Activated CD4-positive, alpha-beta memory T cell treated with anti-CD3 and anti-CD28 coated beads, Interleukin-2, amount 10 ng/mL, durations not matched to agents 7 days and 5 days (primary cell): ENCODE measurements around the gene OXTR. TPM values are rescaled to one million over a fixed set of nuclear protein-coding genes. Genes with fewer than 3 reads are reported as not detected.

Experiments
- CTCF ChIA-PET: fragments of 350-600 bp; sonication (Branson Sonifier 250); formaldehyde crosslinking; loops from one replicate; lab custom pipeline; 2021; ENCODE audit warnings: antibody characterized with exemption, inconsistent platforms; lab: Charles Lee
- POLR2A ChIA-PET: fragments of 350-600 bp; sonication (Branson Sonifier 250); formaldehyde crosslinking; loops from one replicate; lab custom pipeline; 2021; ENCODE audit warnings: antibody characterized with exemption; lab: Charles Lee
- DNase-seq: peaks from one replicate; pipeline ENCODE4 v3.0.0-alpha.2; 2020
- H3K27ac Mint-ChIP-seq: one replicate; pipeline ENCODE4 v1.8.0; 2021; ENCODE audit warnings: mild to moderate bottlenecking, mixed read lengths
- H3K27me3 Mint-ChIP-seq: one replicate; pipeline ENCODE4 v1.8.0; 2021; ENCODE audit warnings: mixed read lengths
- H3K36me3 Mint-ChIP-seq: one replicate; pipeline ENCODE4 v1.8.0; 2021; ENCODE audit warnings: low read depth, mixed read lengths
- H3K4me1 Mint-ChIP-seq: one replicate; pipeline ENCODE4 v1.8.0; 2021; ENCODE audit warnings: mixed read lengths
- H3K4me3 Mint-ChIP-seq: one replicate; pipeline ENCODE4 v1.8.0; 2021; ENCODE audit warnings: mild to moderate bottlenecking, mixed read lengths
- H3K9me3 Mint-ChIP-seq: one replicate; pipeline ENCODE4 v1.8.0; 2021; ENCODE audit warnings: mixed read lengths
- total RNA-seq, 2 experiments: library from RNA; stranded (reverse); gene quantifications; one replicate each; pipeline ENCODE4 v1.2.3, GENCODE V29; 2021

OXTR gene
- total RNA-seq, 2 experiments from 2014 or later, result 0.35 to 0.73 TPM

- Mint-ChIP-seq H3K27ac (no peak overlapping the region), H3K4me1 (no peaks in the 10 kb centered on the region), H3K27me3 (no peaks in the 10 kb centered on the region), H3K4me3 (no peak overlapping the region), H3K9me3 (peaks cover 3% of the 10 kb centered on the region), H3K36me3 (no peaks in the 10 kb centered on the region)
- POLR2A ChIA-PET, result no interaction called here
- CTCF ChIA-PET, result no interaction called here
- no peak for DNase-seq
These were observed 59.5 kb downstream of the OXTR start for GRCh38 chr3:8709801-8710507.

- ChIA-PET CTCF (no interaction called here), POLR2A (no interaction called here)
- no peak for DNase-seq
- Mint-ChIP-seq H3K4me1 (no peaks in the 10 kb centered on the region), H3K36me3 (no peaks in the 10 kb centered on the region), H3K9me3 (peaks cover 5% of the 10 kb centered on the region), H3K27me3 (no peaks in the 10 kb centered on the region), H3K27ac (no peak overlapping the region), H3K4me3 (no peak overlapping the region)
These were observed 60.1 kb downstream of the OXTR start for GRCh38 chr3:8709287-8709686.

- H3K4me1 Mint-ChIP-seq, result no peaks in the 10 kb centered on the region
- ChIA-PET CTCF (interaction anchor here (1.1 kb wide), 1 partner anchor 9 kb away, joined by 3 read pairs; no protein-coding TSS in a partner anchor), POLR2A (no interaction called here)
- no peak for DNase-seq
- no peak overlapping the region for H3K4me3 Mint-ChIP-seq
- H3K27ac Mint-ChIP-seq, result no peak overlapping the region
- H3K27me3 Mint-ChIP-seq, result no peaks in the 10 kb centered on the region
- H3K36me3 Mint-ChIP-seq, result no peaks in the 10 kb centered on the region
- H3K9me3 Mint-ChIP-seq, result peaks cover 5% of the 10 kb centered on the region
These were observed 63.8 kb downstream of the OXTR start for GRCh38 chr3:8705575-8705974.

- H3K27me3 Mint-ChIP-seq, result no peaks in the 10 kb centered on the region
- no peaks in the 10 kb centered on the region for H3K36me3 Mint-ChIP-seq
- CTCF ChIA-PET, result no interaction called here
- H3K9me3 Mint-ChIP-seq, result peaks cover 5% of the 10 kb centered on the region
- H3K27ac Mint-ChIP-seq, result no peak overlapping the region
- H3K4me1 Mint-ChIP-seq, result no peaks in the 10 kb centered on the region
- POLR2A ChIA-PET, result no interaction called here
- no peak overlapping the region for H3K4me3 Mint-ChIP-seq
- no peak for DNase-seq
These were observed 66.9 kb downstream of the OXTR start for GRCh38 chr3:8702560-8702959.

Other genes with a start within 250 kb of the OXTR start
- gene SSUH2, start 124.8 kb downstream of the OXTR start, total RNA-seq, result not detected
- not detected for gene CAV3, start 35.8 kb downstream of the OXTR start, total RNA-seq
- 10 to 100 TPM; 28.0 to 28.6 TPM for gene RAD18, start 193.9 kb upstream of the OXTR start, total RNA-seq